IMR-90 (cell line): ENCODE data around the gene TP53BP1. TPM values are rescaled to one million over a fixed set of nuclear protein-coding genes. Genes with fewer than 3 reads are reported as not detected.
A peak's percentile ranks its signal among the peaks of the same experiment; 100 is the strongest.

Experiments
- ATAC-seq: fragments of 200-7000 bp; cut with Tn5 transposase; 2 replicates; pipeline ENCODE4 v1.9.1; 2020; ENCODE audit warnings: low read depth, mild to moderate bottlenecking, moderate library complexity
- BruUV-seq: library from RNA; stranded (reverse); fragments of 400-500 nt; replicated peaks from 2 replicates; lab custom pipeline; 2021; lab: Mats Ljungman, UMichigan
- CTCF ChIA-PET: fragments of 300-600 bp; formaldehyde crosslinking; extraction: SDS; loops from one replicate; lab custom pipeline; 2021; ENCODE audit warnings: antibody characterized with exemption; lab: Yijun Ruan, JAX
- POLR2A ChIA-PET: fragments of 300-600 bp; sonication (Branson Sonifier 250); formaldehyde crosslinking; loops from one replicate; lab custom pipeline; 2022; ENCODE audit warnings: antibody characterized with exemption; ENCODE audit not compliant: unreplicated experiment; lab: Charles Lee
- DNase-seq: peaks from one replicate; pipeline ENCODE4 v3.0.0; 2013
- H2AFZ ChIP-seq: replicated peaks from 2 replicates; pipeline ENCODE3; 2013; ENCODE audit warnings: low read length, mild to moderate bottlenecking; ENCODE audit not compliant: poor library complexity
- H2AK5ac ChIP-seq: 2 replicates; pipeline ENCODE4 v1.6.1; 2013; ENCODE audit warnings: low read depth, low read length, inconsistent platforms
- H2AK9ac ChIP-seq: replicated peaks from 2 replicates; pipeline ENCODE3; 2013; ENCODE audit warnings: mild to moderate bottlenecking, low read depth, low read length, moderate library complexity; ENCODE audit not compliant: poor library complexity
- H2BK120ac ChIP-seq: 2 replicates; pipeline ENCODE4 v1.6.1; 2013; ENCODE audit warnings: low read depth, low read length, inconsistent platforms
- H2BK15ac ChIP-seq: 3 replicates; pipeline ENCODE4 v1.6.1; 2013; ENCODE audit warnings: low read depth, low read length, inconsistent platforms
- H2BK20ac ChIP-seq: 2 replicates; pipeline ENCODE4 v1.6.1; 2013; ENCODE audit warnings: low read depth, mild to moderate bottlenecking, inconsistent platforms, low read length, moderate library complexity
- H2BK5ac ChIP-seq: 2 replicates; pipeline ENCODE4 v1.6.1; 2013; ENCODE audit warnings: mild to moderate bottlenecking, low read depth, low read length, inconsistent platforms; ENCODE audit not compliant: poor library complexity, severe bottlenecking
- H3K14ac ChIP-seq: replicated peaks from 2 replicates; pipeline ENCODE4 v1.6.1; 2013; ENCODE audit warnings: low read depth, low read length, inconsistent platforms
- H3K18ac ChIP-seq: 2 replicates; pipeline ENCODE4 v1.6.1; 2013; ENCODE audit warnings: low read depth, low read length, control low read depth
- H3K23ac ChIP-seq: 2 replicates; pipeline ENCODE4 v1.6.1; 2013; ENCODE audit warnings: low read depth, low read length, inconsistent platforms
- H3K27ac ChIP-seq: 2 replicates; pipeline ENCODE4 v1.5.1; 2013; ENCODE audit warnings: mild to moderate bottlenecking, control low read depth, low read length; ENCODE audit not compliant: insufficient read depth
- H3K27me3 ChIP-seq: 2 replicates; pipeline ENCODE4 v1.6.1; 2013; ENCODE audit warnings: low read length; ENCODE audit not compliant: control insufficient read depth, insufficient read depth
- H3K36me3 ChIP-seq: 2 replicates; pipeline ENCODE4 v1.6.1; 2013; ENCODE audit warnings: low read length, mixed read lengths; ENCODE audit not compliant: control insufficient read depth, insufficient read depth
- H3K4ac ChIP-seq: 2 replicates; pipeline ENCODE4 v1.6.1; 2013; ENCODE audit warnings: low read depth, low read length, inconsistent platforms
- H3K4me1 ChIP-seq: 2 replicates; pipeline ENCODE4 v1.6.1; 2013; ENCODE audit warnings: low read length, mixed read lengths; ENCODE audit not compliant: control insufficient read depth, insufficient read depth
- H3K4me2 ChIP-seq: 2 replicates; pipeline ENCODE4 v1.6.1; 2013; ENCODE audit warnings: low read depth, mild to moderate bottlenecking, control low read depth, low read length, moderate library complexity
- H3K4me3 ChIP-seq: 2 replicates; pipeline ENCODE4 v1.5.1; 2013; ENCODE audit warnings: low read depth, mild to moderate bottlenecking, control low read depth, low read length, moderate library complexity; ENCODE audit not compliant: insufficient read depth
- H3K56ac ChIP-seq: 2 replicates; pipeline ENCODE4 v1.6.1; 2013; ENCODE audit warnings: low read length, inconsistent platforms; ENCODE audit not compliant: insufficient read depth; ENCODE audit errors: extremely low read depth
- H3K79me1 ChIP-seq, 2 experiments: 2 replicates each; pipeline ENCODE4 v1.6.1; 2013; ENCODE audit warnings: low read length in 2 of 2, inconsistent platforms in 1 of 2, low read depth in 1 of 2
- H3K9ac ChIP-seq: 2 replicates; pipeline ENCODE4 v1.6.1; 2013; ENCODE audit warnings: low read depth, low read length, control low read depth
- H3K9me1 ChIP-seq: 2 replicates; pipeline ENCODE4 v1.6.1; 2013; ENCODE audit warnings: low read length, inconsistent platforms; ENCODE audit not compliant: insufficient read depth
- H3K9me3 ChIP-seq: 2 replicates; pipeline ENCODE4 v1.6.1; 2013; ENCODE audit warnings: low read length; ENCODE audit not compliant: control insufficient read depth, insufficient read depth
- H4K20me1 ChIP-seq: 2 replicates; pipeline ENCODE4 v1.6.1; 2013; ENCODE audit warnings: low read length, inconsistent platforms; ENCODE audit not compliant: insufficient read depth
- H4K5ac ChIP-seq: 2 replicates; pipeline ENCODE4 v1.6.1; 2013; ENCODE audit warnings: mild to moderate bottlenecking, low read depth, low read length, control low read depth
- H4K8ac ChIP-seq, 2 experiments: 2 replicates each; pipeline ENCODE4 v1.6.1; 2013; ENCODE audit warnings: low read depth in 2 of 2, low read length in 2 of 2, control low read depth in 1 of 2, inconsistent platforms in 1 of 2
- H4K91ac ChIP-seq: 2 replicates; pipeline ENCODE4 v1.6.1; 2013; ENCODE audit warnings: low read depth, low read length, inconsistent platforms; ENCODE audit not compliant: insufficient read depth
- CEBPB ChIP-seq: IDR thresholded peaks from 2 replicates; pipeline ENCODE4 v1.6.1; 2012; ENCODE audit warnings: low read depth, low read length, improper control_type of control experiment
- CTCF ChIP-seq: conservative IDR thresholded peaks from 2 replicates; pipeline ENCODE4 v1.5.1; 2012; ENCODE audit warnings: mild to moderate bottlenecking, low read depth, low read length, improper control_type of control experiment
- WGBS, 2 experiments: methylation state at CpG; one replicate each; pipeline versions ENCODE4 v1.1.5 to v1.1.7; 2013; ENCODE audit warnings: missing lambda C conversion rate in 2 of 2; ENCODE audit not compliant: insufficient read length in 1 of 2; ENCODE audit errors: extremely low coverage in 2 of 2; 5-methylcytosine and 5-hydroxymethylcytosine counted together
- dilution Hi-C: fragments of 300-500 bp; cut with HindIII; formaldehyde crosslinking; loops from one replicate; pipeline ENCODE4 v1.14.3; 2018; ENCODE audit warnings: low sequenced_read_pairs; ENCODE audit not compliant: unreplicated experiment
- in situ Hi-C: fragments of 300-500 bp; cut with MboI; formaldehyde crosslinking; loops from 3 replicates; pipeline ENCODE4 v1.14.3; 2019; ENCODE audit warnings: low sequenced_read_pairs, inconsistent platforms, mixed read lengths
- intact Hi-C: fragments of 100-400 bp; cut with micrococcal nuclease; formaldehyde crosslinking; loops from 2 replicates; pipeline ENCODE4 v1.10.0; 2022
- polyA plus RNA-seq, 3 experiments: library from polyadenylated mRNA; depleted of rRNA; stranded (reverse); fragments of >200 nt; gene quantifications; 2 replicates each; pipeline ENCODE4 v1.2.3, GENCODE V29; 2012; ENCODE audit warnings: low replicate concordance in 1 of 3
- total RNA-seq: library from RNA; depleted of rRNA; stranded (reverse); fragments of >200 nt; gene quantifications from 2 replicates; pipeline ENCODE4 v1.2.3, GENCODE V29; 2012

TP53BP1 gene
- total and polyA plus RNA-seq, 2 of the 4 experiments (the other 2 are of a cell fraction): 36.3 to 64.5 TPM

- Histone ChIP-seq H3K4me1 (peaks cover 3% of the 10 kb centered on the region; the same call in 1 of the 2 replicates), H3K9ac (no peak overlapping the region), H2BK20ac (no peak overlapping the region), H2BK120ac (no peak overlapping the region), H3K4me2 (no peak overlapping the region), H4K5ac (no peak overlapping the region), H4K20me1 (peaks cover 4% of the 10 kb centered on the region; the same call in 1 of the 2 replicates), H3K27me3 (no peaks in the 10 kb centered on the region), H2BK5ac (no peak overlapping the region), H4K91ac (no peak overlapping the region), H2AFZ (no peak overlapping the region), H4K8ac (no peak overlapping the region), H3K27ac (no peak overlapping the region), H3K23ac (no peak overlapping the region), H3K36me3 (peaks cover 27% of the 10 kb centered on the region), H3K79me1 (peaks cover 25 to 46% of the 10 kb centered on the region in 2 experiments), H3K9me3 (no peaks in the 10 kb centered on the region), H3K4ac (no peak overlapping the region), H3K4me3 (no peak overlapping the region), H2AK9ac (no peak overlapping the region), H3K18ac (no peak overlapping the region), H3K56ac (no peak overlapping the region), H3K14ac (no peak overlapping the region), H2AK5ac (no peak overlapping the region), H3K9me1 (peaks cover 2% of the 10 kb centered on the region; the same call in 1 of the 2 replicates), H2BK15ac (no peak overlapping the region)
- CTCF ChIA-PET: no interaction called here
- dilution Hi-C loops: no loop called here
- DNase-seq (peak; percentile 25), ATAC-seq (no peak)
- intact Hi-C loops: no loop called here
- BruUV-seq: no TSS peak
- in situ Hi-C loops: no loop called here
- POLR2A ChIA-PET: no interaction called here
- no CpG with 5 or more reads among the region's 1 CpG for WGBS, 2 experiments
- TF ChIP-seq CEBPB: 0 out of 2 replicates have a peak, but pooled peaks have one; percentile 5
- TF ChIP-seq CTCF: no peak
These were observed 3.8 kb downstream of the TP53BP1 start for GRCh38 chr15:43489191-43489590.
